ENCODE data around the gene ST7. TPM values are rescaled to one million over a fixed set of nuclear protein-coding genes. Genes with fewer than 3 reads are reported as not detected.

ST7 gene
- total and polyA plus RNA-seq, 2 experiments from 2014 or later, result 31.2 to 38.5 TPM

DNA sequence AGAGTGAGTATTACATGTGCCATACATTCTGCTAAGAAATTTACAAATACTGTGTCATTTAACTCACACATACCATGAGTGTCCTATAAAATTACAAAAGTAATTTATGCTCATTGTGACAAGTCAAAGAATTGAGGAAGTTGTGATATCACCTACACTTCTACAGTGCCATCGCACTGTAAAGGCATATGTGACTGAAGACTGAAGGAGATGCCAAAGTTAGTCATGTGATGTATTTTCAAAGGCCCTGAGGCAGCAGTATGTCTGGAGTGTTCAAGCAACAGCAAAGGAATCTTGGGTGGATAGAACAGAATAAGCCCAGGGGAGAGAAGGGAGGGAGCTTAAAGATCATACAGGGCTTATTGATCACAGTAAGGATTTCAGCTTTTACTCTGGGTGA, 192.8 kb downstream of the ST7 start:
- Histone ChIP-seq H3K9me3 (ENCODE audit: low read depth) (no peaks in the 10 kb centered on the region), H3K79me2 (no peaks in the 10 kb centered on the region), H3K4me2 (no peak overlapping the region), H3K36me3 (replicated peaks; ENCODE audit: insufficient read depth, low read depth) (no peaks in the 10 kb centered on the region), H3K9me2 (replicated peaks; ENCODE audit: insufficient read depth) (no peaks in the 10 kb centered on the region), H3K4me3 (no peak overlapping the region), H3K27me3 (no peaks in the 10 kb centered on the region), H4K20me1 (ENCODE audit: insufficient read depth, poor library complexity, severe bottlenecking) (no peaks in the 10 kb centered on the region), H2AFZ (no peak overlapping the region), H3K27ac (no peak overlapping the region), H3K4me1 (ENCODE audit: insufficient read depth) (no peaks in the 10 kb centered on the region)
- WGBS (ENCODE audit: low lambda C conversion rate, missing lambda C conversion rate), result 86% methylated on average over 1 of the region's 1 CpG
- TF ChIP-seq EZH2 (IDR thresholded peaks at IDR 0.05; ENCODE audit: borderline replicate concordance), result no peak
- no peak for TF ChIP-seq CTCF (IDR thresholded peaks at IDR 0.05; ENCODE audit: poor library complexity)
- no peak for TF ChIP-seq EZH2phosphoT487 (IDR thresholded peaks at IDR 0.05; ENCODE audit: low read depth, severe bottlenecking, unreplicated experiment)
- DNase-seq (ENCODE audit: low spot score), result no peak

DNA sequence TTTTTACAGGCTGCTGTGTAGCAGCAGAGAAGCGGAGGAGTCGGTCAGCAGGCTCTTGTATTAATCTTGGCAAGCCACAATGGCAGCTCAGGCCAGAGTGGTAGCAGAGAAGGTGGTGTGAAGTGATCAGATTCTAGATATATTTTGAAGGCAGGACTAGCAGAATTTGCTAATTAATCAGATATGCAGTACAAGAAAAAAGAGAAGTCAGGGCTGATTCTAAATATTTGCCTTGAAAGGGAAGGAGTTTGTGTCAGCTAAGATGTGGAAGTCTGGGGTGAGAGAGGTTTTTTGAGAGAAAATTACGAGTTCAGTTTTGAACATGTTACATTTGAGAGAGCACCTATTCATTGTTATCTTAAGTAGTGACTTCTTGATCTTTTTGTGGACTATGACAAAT, 193.2 kb downstream of the ST7 start:
- DNase-seq (ENCODE audit: low spot score), result no peak
- Histone ChIP-seq H3K27me3 (no peaks in the 10 kb centered on the region), H3K4me1 (ENCODE audit: insufficient read depth) (no peaks in the 10 kb centered on the region), H3K79me2 (no peaks in the 10 kb centered on the region), H3K27ac (no peak overlapping the region), H3K4me2 (no peak overlapping the region), H2AFZ (no peak overlapping the region), H3K9me3 (ENCODE audit: low read depth) (no peaks in the 10 kb centered on the region), H3K36me3 (replicated peaks; ENCODE audit: insufficient read depth, low read depth) (no peaks in the 10 kb centered on the region), H3K9me2 (replicated peaks; ENCODE audit: insufficient read depth) (no peaks in the 10 kb centered on the region), H4K20me1 (ENCODE audit: insufficient read depth, poor library complexity, severe bottlenecking) (no peaks in the 10 kb centered on the region), H3K4me3 (no peak overlapping the region)
- TF ChIP-seq EZH2 (IDR thresholded peaks at IDR 0.05; ENCODE audit: borderline replicate concordance), result no peak
- no peak for TF ChIP-seq CTCF (IDR thresholded peaks at IDR 0.05; ENCODE audit: poor library complexity)
- no peak for TF ChIP-seq EZH2phosphoT487 (IDR thresholded peaks at IDR 0.05; ENCODE audit: low read depth, severe bottlenecking, unreplicated experiment)
- 81% methylated on average over 3 of the region's 3 CpGs for WGBS (ENCODE audit: low lambda C conversion rate, missing lambda C conversion rate)

GRCh38 chr7:117148971-117149370, 195.7 kb downstream of the ST7 start:
- Histone ChIP-seq H3K79me2 (no peaks in the 10 kb centered on the region), H3K9me2 (replicated peaks; ENCODE audit: insufficient read depth) (no peaks in the 10 kb centered on the region), H3K36me3 (replicated peaks; ENCODE audit: insufficient read depth, low read depth) (no peaks in the 10 kb centered on the region), H3K4me3 (no peak overlapping the region), H3K27ac (no peak overlapping the region), H3K4me1 (ENCODE audit: insufficient read depth) (peaks cover 9% of the 10 kb centered on the region), H2AFZ (no peak overlapping the region), H3K27me3 (no peaks in the 10 kb centered on the region), H3K4me2 (no peak overlapping the region), H3K9me3 (ENCODE audit: low read depth) (no peaks in the 10 kb centered on the region), H4K20me1 (ENCODE audit: insufficient read depth, poor library complexity, severe bottlenecking) (no peaks in the 10 kb centered on the region)
- WGBS (ENCODE audit: low lambda C conversion rate, missing lambda C conversion rate), result 71% methylated on average over 4 of the region's 4 CpGs
- DNase-seq (ENCODE audit: low spot score), result peak; percentile 21
- TF ChIP-seq CTCF (IDR thresholded peaks at IDR 0.05; ENCODE audit: poor library complexity) (no peak), EZH2phosphoT487 (IDR thresholded peaks at IDR 0.05; ENCODE audit: low read depth, severe bottlenecking, unreplicated experiment) (no peak), EZH2 (IDR thresholded peaks at IDR 0.05; ENCODE audit: borderline replicate concordance) (no peak)

- TF ChIP-seq EZH2 (IDR thresholded peaks at IDR 0.05; ENCODE audit: borderline replicate concordance), result no peak
- TF ChIP-seq CTCF (IDR thresholded peaks at IDR 0.05; ENCODE audit: poor library complexity), result no peak
- TF ChIP-seq EZH2phosphoT487 (IDR thresholded peaks at IDR 0.05; ENCODE audit: low read depth, severe bottlenecking, unreplicated experiment), result no peak
- Histone ChIP-seq H3K9me2 (replicated peaks; ENCODE audit: insufficient read depth) (no peaks in the 10 kb centered on the region), H2AFZ (no peak overlapping the region), H3K9me3 (ENCODE audit: low read depth) (no peaks in the 10 kb centered on the region), H3K27ac (no peak overlapping the region), H3K4me1 (ENCODE audit: insufficient read depth) (peaks cover 9% of the 10 kb centered on the region), H4K20me1 (ENCODE audit: insufficient read depth, poor library complexity, severe bottlenecking) (no peaks in the 10 kb centered on the region), H3K36me3 (replicated peaks; ENCODE audit: insufficient read depth, low read depth) (no peaks in the 10 kb centered on the region), H3K4me3 (no peak overlapping the region), H3K79me2 (no peaks in the 10 kb centered on the region), H3K27me3 (no peaks in the 10 kb centered on the region), H3K4me2 (no peak overlapping the region)
- WGBS (ENCODE audit: low lambda C conversion rate, missing lambda C conversion rate), result 72% methylated on average over 3 of the region's 3 CpGs
- DNase-seq (ENCODE audit: low spot score), result no peak
Observed at GRCh38 chr7:117149692-117150091, 196.4 kb downstream of the ST7 start.

All from hepatocyte (in vitro differentiated cells).